CD4-positive, alpha-beta T cell treated with Interleukin-6 for 4 hours (primary cell): ENCODE results near the gene ZNF135.

Source experiments
- DNase-seq: peaks from one replicate; pipeline ENCODE4 v3.0.0-alpha.2; 2020; ENCODE audit warnings: mixed read lengths

Gene ZNF135

DNA sequence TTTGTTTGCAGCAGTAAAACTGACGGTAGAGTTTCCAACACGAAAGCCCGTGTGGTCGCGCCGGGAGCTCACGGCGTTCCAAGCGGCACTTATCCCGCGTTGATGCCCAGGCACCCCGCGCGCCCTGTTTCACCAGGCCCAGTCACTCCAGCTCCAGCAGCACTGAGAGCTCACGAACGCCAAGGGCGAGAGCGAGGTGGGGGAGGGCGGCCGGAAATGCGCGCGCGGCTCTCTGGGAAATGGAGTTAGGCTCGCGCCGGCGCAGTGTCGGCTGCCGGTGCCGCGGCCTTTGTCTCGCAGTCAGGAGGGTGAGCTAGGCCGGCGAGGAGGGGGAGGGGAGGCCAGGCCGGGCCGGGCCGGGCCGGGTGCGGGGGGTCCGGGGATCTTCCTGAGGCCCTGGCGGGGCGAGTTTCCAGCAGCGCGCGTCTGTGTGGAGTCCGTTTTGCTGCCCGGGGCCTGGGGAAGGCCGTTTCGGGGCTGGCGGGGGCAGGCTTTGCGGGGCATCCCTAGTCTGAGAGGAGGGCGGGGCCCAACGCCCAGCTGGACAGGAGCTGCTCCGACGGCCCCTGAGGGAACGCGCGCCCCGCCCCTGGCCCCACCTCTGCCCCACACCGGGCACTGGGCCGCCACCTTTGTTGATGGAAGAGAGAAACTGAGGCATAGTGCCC, at the start of gene ZNF135:
TSS of gene ZNF135 (plus strand) at position 280 of the 668 bp plus-strand sequence. CDS start 721 bp downstream, outside the sequence.
- peak; percentile 72 for DNase-seq

DNA sequence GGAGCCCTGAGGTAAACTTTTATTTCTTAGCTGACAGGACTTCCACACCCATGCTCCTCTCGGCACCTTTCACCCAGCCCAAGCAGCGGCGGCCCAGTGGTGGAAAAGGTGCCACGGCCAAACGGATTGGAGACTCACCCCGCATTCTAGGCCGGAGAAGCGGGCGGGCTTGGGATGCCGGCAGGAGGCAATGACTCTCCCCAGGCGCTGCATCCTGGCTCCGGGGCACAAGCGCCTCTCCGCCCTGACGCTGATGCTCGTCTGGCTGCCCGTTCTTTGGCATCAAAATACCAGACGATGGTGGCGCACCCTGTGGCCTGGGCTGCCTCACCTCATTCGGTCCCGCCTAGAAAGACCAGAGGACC, 49.8 kb upstream of the ZNF135 start:
- DNase-seq = no peak

- DNase-seq = peak; percentile 29
Measured at GRCh38 chr19:58009666-58010301, 49.3 kb upstream of the ZNF135 start.

DNA sequence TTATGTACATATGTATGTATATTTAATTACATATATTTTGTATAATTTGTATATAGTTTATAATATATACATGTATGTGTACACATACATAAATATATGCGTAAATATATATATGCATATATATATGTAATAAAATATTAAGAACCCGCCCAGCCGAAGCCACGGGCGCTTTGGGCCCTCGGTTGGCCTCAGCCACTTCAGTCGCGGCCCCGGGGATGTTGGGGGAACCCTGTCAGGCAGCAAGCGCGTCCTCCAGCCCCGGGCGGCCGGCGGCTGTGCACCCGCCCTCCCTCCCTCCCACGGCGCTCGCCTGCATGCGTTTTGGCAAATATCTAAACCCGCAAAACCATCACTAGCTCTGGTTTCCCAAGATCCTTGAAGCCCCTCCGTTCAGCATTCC, 48.6 kb upstream of the ZNF135 start:
- DNase-seq = no peak

- DNase-seq = no peak
Measured at GRCh38 chr19:58014141-58014540, 44.9 kb upstream of the ZNF135 start.

DNA sequence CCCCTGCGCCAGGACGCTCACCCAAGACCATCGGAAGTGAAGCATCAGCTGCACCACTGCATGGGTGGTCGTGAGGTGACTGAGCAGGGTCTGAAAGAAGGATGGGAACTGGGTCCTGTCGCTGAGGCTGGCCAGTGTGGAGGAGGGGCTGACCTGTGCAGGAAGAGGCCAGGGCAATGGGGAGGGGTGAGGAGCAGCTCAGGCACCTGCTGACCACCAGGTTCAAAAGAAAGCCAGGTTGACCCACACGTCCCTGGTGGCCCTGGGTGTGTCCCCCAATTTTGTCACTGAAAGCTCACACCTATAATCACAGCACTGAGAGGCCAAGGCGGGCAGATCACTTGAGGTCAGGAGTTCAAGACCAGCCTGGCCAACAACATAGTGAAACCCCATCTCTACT, 39.0 kb upstream of the ZNF135 start:
- no peak for DNase-seq

- DNase-seq = peak; percentile 36
Measured at GRCh38 chr19:58021541-58022282, 37.4 kb upstream of the ZNF135 start.

GRCh38 chr19:58022283-58022660, 36.8 kb upstream of the ZNF135 start:
- DNase-seq = no peak

GRCh38 chr19:58024661-58025060, 34.4 kb upstream of the ZNF135 start:
- DNase-seq = no peak

GRCh38 chr19:58033741-58034476, 25.2 kb upstream of the ZNF135 start, which contains the start of gene ZSCAN1:
Gene ZSCAN1 (plus strand): TSS chr19:58034025. CDS start chr19:58037837, 3,812 bp downstream.
- peak; percentile 6 for DNase-seq

DNA sequence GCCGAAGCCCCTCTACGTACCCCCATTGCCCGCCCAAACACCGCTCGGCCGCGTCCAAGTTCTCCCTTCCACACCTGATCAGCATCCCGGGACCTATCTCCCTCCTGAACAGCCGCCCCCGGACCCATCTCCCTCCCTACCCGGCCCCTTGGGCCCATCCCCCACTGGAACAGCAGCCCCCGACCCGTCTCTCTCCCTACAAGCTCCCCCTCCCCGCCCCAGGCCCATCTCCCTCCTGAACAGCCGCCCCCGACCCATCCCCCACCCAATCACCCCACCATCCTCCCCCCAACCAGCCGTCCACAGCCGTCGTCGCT, 24.6 kb upstream of the ZNF135 start:
- no peak for DNase-seq

GRCh38 chr19:58035863-58036262, 23.2 kb upstream of the ZNF135 start:
- DNase-seq = no peak

GRCh38 chr19:58037927-58038687, 21.0 kb upstream of the ZNF135 start:
- DNase-seq = no peak

DNA sequence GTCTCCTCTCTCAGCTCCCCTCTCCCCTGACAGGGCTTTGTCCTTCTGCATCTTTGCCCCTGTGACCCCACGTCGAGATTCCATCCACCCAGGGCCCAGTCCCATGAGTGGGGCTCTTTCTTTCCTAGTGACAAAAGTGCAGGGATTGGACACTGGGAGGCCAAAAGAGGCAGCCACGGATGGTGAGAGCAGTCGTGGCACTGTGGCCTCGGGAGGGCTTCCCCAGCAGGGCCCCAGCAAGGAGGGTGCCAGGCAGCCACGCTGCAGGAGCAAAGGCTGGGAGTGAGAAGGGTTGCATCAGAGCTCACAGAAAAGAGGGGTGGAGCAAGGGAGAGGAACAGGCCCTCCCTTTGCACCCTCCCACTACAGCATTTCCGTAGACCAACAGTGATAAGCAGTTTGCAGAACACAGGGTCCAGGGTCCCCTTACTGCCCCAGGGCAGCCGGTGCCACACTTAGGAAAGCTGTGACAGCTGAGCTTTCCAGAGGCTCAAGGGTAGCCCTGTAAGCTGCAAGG, 20.3 kb upstream of the ZNF135 start:
- no peak for DNase-seq

GRCh38 chr19:58040751-58041525, 18.1 kb upstream of the ZNF135 start:
- no peak for DNase-seq

GRCh38 chr19:58042495-58043340, 16.4 kb upstream of the ZNF135 start:
- no peak for DNase-seq

DNA sequence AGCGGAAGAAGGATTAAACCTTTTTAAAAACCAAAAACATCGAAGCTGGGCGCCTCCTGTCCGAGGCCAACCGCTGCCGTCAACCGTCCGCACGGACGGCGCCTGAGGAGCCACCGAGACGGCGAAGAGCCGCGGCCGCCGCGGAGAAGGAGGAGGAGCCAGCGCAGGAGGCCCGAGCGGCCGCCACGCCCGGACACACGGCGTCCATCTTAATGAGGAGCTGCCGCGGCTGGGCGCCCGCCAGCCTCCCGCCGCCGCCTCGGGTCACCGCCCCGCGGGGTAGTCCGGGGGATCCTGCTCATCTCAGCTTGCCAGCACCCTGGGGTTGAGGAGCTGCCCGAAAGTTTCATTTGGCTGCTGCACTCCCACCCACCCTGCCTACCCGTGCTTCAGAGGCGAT, 14.7 kb upstream of the ZNF135 start:
- DNase-seq = no peak

- DNase-seq = no peak
Measured at GRCh38 chr19:58044886-58045285, 14.2 kb upstream of the ZNF135 start.

- DNase-seq = no peak
Measured at GRCh38 chr19:58045411-58046050, 13.6 kb upstream of the ZNF135 start.

DNA sequence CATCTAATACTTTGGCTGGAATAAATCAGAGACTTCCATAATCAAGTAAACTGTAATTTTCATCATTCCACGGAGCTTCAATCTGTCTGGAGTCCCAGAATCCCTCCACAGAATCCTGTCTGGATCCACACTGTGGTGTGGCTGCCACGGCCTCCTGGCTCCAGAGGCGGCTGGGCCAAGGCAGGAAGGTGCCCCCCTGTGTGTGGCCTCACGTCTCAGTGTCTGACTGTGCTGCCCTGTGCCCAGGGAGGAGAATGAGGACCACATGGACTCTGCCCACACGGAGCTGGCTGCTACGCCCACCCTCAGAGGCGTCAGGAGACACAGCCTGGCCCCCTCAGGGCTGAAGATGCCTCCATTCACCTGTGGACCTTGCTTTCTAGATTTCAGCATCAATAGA, 12.2 kb upstream of the ZNF135 start:
- no peak for DNase-seq
